GM12801 (cell line): ENCODE data around the gene ZNF280D.

Experiments used
- TF ChIP-seq, protein P1 (sequence below): IDR thresholded peaks from one replicate; pipeline ENCODE4 v1.5.1; 2011; ENCODE audit warnings: control low read depth; ENCODE audit not compliant: insufficient read length; ENCODE audit errors: extremely low read depth

ZNF280D gene, protein sequence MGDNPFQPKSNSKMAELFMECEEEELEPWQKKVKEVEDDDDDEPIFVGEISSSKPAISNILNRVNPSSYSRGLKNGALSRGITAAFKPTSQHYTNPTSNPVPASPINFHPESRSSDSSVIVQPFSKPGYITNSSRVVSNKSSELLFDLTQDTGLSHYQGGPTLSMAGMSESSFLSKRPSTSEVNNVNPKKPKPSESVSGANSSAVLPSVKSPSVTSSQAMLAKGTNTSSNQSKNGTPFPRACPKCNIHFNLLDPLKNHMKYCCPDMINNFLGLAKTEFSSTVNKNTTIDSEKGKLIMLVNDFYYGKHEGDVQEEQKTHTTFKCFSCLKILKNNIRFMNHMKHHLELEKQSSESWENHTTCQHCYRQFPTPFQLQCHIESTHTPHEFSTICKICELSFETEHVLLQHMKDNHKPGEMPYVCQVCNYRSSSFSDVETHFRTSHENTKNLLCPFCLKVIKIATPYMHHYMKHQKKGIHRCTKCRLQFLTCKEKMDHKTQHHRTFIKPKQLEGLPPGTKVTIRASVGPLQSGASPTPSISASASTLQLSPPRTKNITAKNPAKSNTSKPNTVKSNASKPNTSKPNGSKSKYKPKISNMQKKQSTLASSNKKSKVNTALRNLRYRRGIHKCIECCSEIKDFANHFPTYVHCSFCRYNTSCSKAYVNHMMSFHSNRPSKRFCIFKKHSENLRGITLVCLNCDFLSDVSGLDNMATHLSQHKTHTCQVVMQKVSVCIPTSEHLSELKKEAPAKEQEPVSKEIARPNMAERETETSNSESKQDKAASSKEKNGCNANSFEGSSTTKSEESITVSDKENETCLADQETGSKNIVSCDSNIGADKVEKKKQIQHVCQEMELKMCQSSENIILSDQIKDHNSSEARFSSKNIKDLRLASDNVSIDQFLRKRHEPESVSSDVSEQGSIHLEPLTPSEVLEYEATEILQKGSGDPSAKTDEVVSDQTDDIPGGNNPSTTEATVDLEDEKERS

GRCh38 chr15:56733136-56734012, at the start of gene ZNF280D:
ZNF280D (minus strand) TSS chr15:56733509; CDS start chr15:56707109, 26,400 bp downstream.
- TF ChIP-seq, protein P1, sequence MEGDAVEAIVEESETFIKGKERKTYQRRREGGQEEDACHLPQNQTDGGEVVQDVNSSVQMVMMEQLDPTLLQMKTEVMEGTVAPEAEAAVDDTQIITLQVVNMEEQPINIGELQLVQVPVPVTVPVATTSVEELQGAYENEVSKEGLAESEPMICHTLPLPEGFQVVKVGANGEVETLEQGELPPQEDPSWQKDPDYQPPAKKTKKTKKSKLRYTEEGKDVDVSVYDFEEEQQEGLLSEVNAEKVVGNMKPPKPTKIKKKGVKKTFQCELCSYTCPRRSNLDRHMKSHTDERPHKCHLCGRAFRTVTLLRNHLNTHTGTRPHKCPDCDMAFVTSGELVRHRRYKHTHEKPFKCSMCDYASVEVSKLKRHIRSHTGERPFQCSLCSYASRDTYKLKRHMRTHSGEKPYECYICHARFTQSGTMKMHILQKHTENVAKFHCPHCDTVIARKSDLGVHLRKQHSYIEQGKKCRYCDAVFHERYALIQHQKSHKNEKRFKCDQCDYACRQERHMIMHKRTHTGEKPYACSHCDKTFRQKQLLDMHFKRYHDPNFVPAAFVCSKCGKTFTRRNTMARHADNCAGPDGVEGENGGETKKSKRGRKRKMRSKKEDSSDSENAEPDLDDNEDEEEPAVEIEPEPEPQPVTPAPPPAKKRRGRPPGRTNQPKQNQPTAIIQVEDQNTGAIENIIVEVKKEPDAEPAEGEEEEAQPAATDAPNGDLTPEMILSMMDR = no peak

GRCh38 chr15:56782306-56782705, 49.0 kb upstream of the ZNF280D start:
- TF ChIP-seq, protein P1 = no peak

DNA sequence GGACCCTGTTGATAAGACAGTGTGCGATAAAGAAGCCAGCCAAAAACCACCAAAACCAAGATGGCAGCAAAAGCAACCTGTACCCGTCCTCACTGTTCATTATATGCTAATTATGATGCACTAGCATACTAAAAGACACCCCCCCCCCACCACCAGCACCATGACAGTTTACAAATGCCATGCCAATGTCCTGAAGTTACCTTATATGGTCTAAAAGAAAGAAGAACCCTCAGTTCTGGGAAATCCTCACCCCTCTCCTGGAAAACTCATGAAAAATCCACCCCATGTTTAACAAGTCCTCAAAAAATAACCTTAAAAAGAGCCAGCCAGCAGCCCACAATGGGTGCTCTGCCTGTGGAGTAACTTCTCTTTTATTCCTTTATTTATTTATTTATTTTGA, 48.4 kb upstream of the ZNF280D start:
- TF ChIP-seq, protein P1 = no peak

- TF ChIP-seq, protein P1 = no peak
These were observed 45.5 kb upstream of the ZNF280D start for GRCh38 chr15:56778761-56779160.

DNA sequence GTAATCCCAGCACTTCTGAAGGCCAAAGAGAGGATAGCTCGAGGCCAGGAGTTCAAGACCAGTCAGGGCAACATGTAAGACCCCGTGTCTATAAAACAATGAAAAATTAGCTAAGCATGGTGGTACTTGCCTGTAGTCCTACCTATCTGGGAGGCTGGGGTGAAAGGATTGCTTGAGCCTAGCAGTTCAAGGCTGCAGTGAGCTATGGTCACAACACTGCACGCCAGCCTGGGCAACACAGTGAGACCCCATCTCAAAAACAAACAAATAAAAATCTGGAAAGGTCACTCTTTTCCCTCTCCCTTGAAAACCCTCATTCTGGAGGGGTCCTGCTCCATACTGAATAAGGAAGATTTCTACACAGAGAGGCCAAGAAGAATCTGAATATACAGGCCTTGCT, 43.5 kb upstream of the ZNF280D start:
- TF ChIP-seq, protein P1 = no peak

DNA sequence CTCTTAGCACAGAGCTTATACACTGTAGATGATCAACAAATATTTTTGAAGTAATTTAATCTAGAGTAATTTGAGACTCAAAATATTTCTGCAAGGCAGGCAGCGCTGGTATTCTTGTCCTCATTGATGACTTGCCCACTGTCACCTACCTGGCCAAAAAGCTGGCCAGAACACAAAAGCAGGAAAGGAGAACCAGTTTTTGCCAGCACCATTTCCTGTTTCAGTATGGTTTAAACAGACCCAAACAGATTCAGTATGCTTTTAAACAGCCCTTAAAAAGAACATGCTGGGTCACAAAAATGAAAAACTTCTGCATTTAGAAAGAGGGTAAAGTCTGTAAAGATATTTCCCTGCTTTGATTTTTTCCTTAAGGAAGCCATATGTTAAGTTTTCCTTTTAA, 42.3 kb upstream of the ZNF280D start:
- TF ChIP-seq, protein P1 = no peak

DNA sequence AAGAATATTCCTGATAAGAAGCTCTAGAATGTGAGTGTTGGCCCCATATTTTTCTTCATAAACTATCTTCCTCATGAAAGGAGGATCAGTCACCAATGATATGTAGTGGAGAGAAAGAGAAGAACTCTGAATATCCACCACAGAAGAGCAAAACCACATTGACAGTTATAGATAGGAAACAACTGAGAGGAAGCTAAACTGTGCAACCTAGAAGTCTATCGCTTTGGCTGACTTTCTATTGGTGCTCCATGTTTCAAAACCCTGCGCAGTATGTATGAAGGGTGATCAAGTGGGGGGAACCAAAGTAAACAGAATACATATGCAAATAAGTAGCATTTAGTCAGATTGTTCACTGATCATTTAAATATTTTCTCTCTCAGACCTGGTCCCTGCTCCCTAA, 41.0 kb upstream of the ZNF280D start:
- TF ChIP-seq, protein P1 = no peak
